T-cell (primary cell): ENCODE results near the gene LRRC61. TPM values are rescaled to one million over a fixed set of nuclear protein-coding genes. Genes with fewer than 3 reads are reported as not detected.
"Not testable (repeated sequence)": the region's sequence is repeated elsewhere in the genome, so short reads cannot be mapped to it uniquely, and the experiment has no call there.

Experiments
- ATAC-seq, 4 experiments: fragments of 200-7000 bp in 3 of 4; fragments of 150-1000 bp in 1 of 4; cut with Tn5 transposase; replicated peaks in 1 of 4; 1 replicate in 3 of 4; 2 replicates in 1 of 4; pipeline ENCODE4 v1.10.0; 2021; ENCODE audit warnings: moderate library complexity in 3 of 4, mild to moderate bottlenecking in 2 of 4, moderate number of reproducible peaks in 1 of 4
- CTCF ChIA-PET, 2 donors: fragments of 300-600 bp; sonication (Branson Sonifier 250); formaldehyde crosslinking; loops; one replicate each; lab custom pipeline; 2022; ENCODE audit warnings: antibody characterized with exemption in 2 of 2; lab: Charles Lee
- POLR2A ChIA-PET, 2 donors: fragments of 300-600 bp; sonication (Branson Sonifier 250); formaldehyde crosslinking; loops; one replicate each; lab custom pipeline; 2022; ENCODE audit warnings: antibody characterized with exemption in 2 of 2; lab: Charles Lee
- DNase-seq, 35 experiments: peaks; one replicate each; pipeline versions ENCODE4 v3.0.0 to v3.0.0-alpha.2; 2013 to 2023
- H3K27ac ChIP-seq: one replicate; pipeline ENCODE4 v1.5.1; 2013; ENCODE audit warnings: low read length
- H3K27me3 ChIP-seq, 2 experiments: replicated peaks in 1 of 2; 1 replicate in 1 of 2; 2 replicates in 1 of 2; pipeline versions ENCODE4 v1.6.1 to v1.7.0; 2013; ENCODE audit warnings: low read length in 1 of 2, mixed read lengths in 1 of 2; ENCODE audit not compliant: control insufficient read depth in 2 of 2, insufficient read depth in 2 of 2; ENCODE audit errors: extremely low read depth in 1 of 2
- H3K36me3 ChIP-seq, 2 donors: 1 replicate in 1 of 2; 2 replicates in 1 of 2; pipeline versions ENCODE4 v1.6.1 to v1.7.0; 2013; ENCODE audit warnings: low read length in 1 of 2; ENCODE audit not compliant: control insufficient read depth in 2 of 2, insufficient read depth in 1 of 2; ENCODE audit errors: extremely low read depth in 1 of 2
- H3K4me1 ChIP-seq, 2 experiments: 1 replicate in 1 of 2; 2 replicates in 1 of 2; pipeline versions ENCODE4 v1.6.1 to v1.7.0; 2013; ENCODE audit warnings: low read length in 2 of 2, mixed read lengths in 1 of 2; ENCODE audit not compliant: insufficient read depth in 2 of 2, control insufficient read depth in 1 of 2; ENCODE audit errors: extremely low read depth in 1 of 2
- H3K4me3 ChIP-seq, 2 donors: 1 replicate in 1 of 2; 2 replicates in 1 of 2; pipeline versions ENCODE4 v1.5.1 to v1.7.0; 2013; ENCODE audit warnings: mild to moderate bottlenecking in 2 of 2, low read length in 1 of 2, moderate library complexity in 1 of 2; ENCODE audit not compliant: control insufficient read depth in 1 of 2; ENCODE audit errors: extremely low read depth in 1 of 2
- H3K9me3 ChIP-seq: 2 replicates; pipeline ENCODE4 v1.7.0; 2013
- H3K27ac Mint-ChIP-seq, 2 donors: one replicate each; pipeline ENCODE4 v1.8.0; 2020 to 2021; ENCODE audit warnings: mild to moderate bottlenecking in 2 of 2, mixed read lengths in 2 of 2
- H3K27me3 Mint-ChIP-seq, 2 donors: one replicate each; pipeline ENCODE4 v1.8.0; 2021 to 2022; ENCODE audit warnings: mixed read lengths in 2 of 2
- H3K36me3 Mint-ChIP-seq: one replicate; pipeline ENCODE4 v1.8.0; 2021; ENCODE audit warnings: mixed read lengths
- H3K4me1 Mint-ChIP-seq, 3 donors: one replicate each; pipeline ENCODE4 v1.8.0; 2020 to 2022; ENCODE audit warnings: mixed read lengths in 3 of 3, mild to moderate bottlenecking in 1 of 3
- H3K4me3 Mint-ChIP-seq, 3 donors: one replicate each; pipeline ENCODE4 v1.8.0; 2020 to 2022; ENCODE audit warnings: mild to moderate bottlenecking in 3 of 3, mixed read lengths in 3 of 3, moderate library complexity in 3 of 3
- H3K9me3 Mint-ChIP-seq, 3 donors: one replicate each; pipeline ENCODE4 v1.8.0; 2020 to 2022; ENCODE audit warnings: mixed read lengths in 3 of 3
- WGBS: methylation state at CpG from one replicate; pipeline ENCODE4 v1.1.5; 2013; ENCODE audit warnings: missing lambda C conversion rate; ENCODE audit not compliant: insufficient coverage; 5-methylcytosine and 5-hydroxymethylcytosine counted together
- total RNA-seq, 35 experiments: library from RNA in 6 of 35; stranded (reverse) in 6 of 35; fragments of 120-200 nt in 1 of 35; gene quantifications; one replicate each; pipeline versions ENCODE4 v1.2.1 to v1.2.4 and lab custom pipeline; 2013 to 2026

Gene LRRC61
- total RNA-seq, 5 donors from 2014 or later (not counting 1 experiment from before 2014, with no cell fraction given) = 8.8 to 21.4 (median 16.6) TPM

- WGBS = 92% methylated on average over 2 of the region's 7 CpGs
- POLR2A ChIA-PET, H3K4me3 ChIP-seq, H3K27ac ChIP-seq, H3K27me3 ChIP-seq, H3K4me1 ChIP-seq, H3K9me3 Mint-ChIP-seq, H3K9me3 ChIP-seq, H3K4me3 Mint-ChIP-seq, DNase-seq, H3K36me3 ChIP-seq, ATAC-seq, H3K27me3 Mint-ChIP-seq, H3K27ac Mint-ChIP-seq, H3K36me3 Mint-ChIP-seq: not testable (repeated sequence)
- H3K4me1 Mint-ChIP-seq = peaks cover 0 to 18% (median 0%) of the 10 kb centered on the region in 3 donors
- CTCF ChIA-PET = interaction anchor here in 1 of 2 donors (0.6 kb wide), 1 partner anchor 318 kb away, joined by 5 read pairs; no protein-coding TSS in a partner anchor
These were observed 10.3 kb upstream of the LRRC61 start for GRCh38 chr7:150312649-150313366.

- Histone ChIP-seq H3K4me3 (no peak overlapping the region), H3K27ac (no peak overlapping the region), H3K9me3 (no peaks in the 10 kb centered on the region), H3K36me3 (no peaks in the 10 kb centered on the region), H3K4me1 (no peaks in the 10 kb centered on the region), H3K27me3 (no peaks in the 10 kb centered on the region)
- DNase-seq (no peak), ATAC-seq (no peak)
- Mint-ChIP-seq H3K27me3 (no peaks in the 10 kb centered on the region), H3K27ac (no peak overlapping the region), H3K36me3 (peaks cover 10% of the 10 kb centered on the region), H3K4me1 (peaks cover 0 to 13% (median 0%) of the 10 kb centered on the region in 3 donors), H3K9me3 (no peaks in the 10 kb centered on the region), H3K4me3 (no peak overlapping the region)
- POLR2A ChIA-PET = no interaction called here
- CTCF ChIA-PET = no interaction called here
- WGBS = 100% methylated on average over 1 of the region's 3 CpGs
These were observed 9.8 kb upstream of the LRRC61 start for GRCh38 chr7:150313367-150313809.

GRCh38 chr7:150313870-150314269, 9.3 kb upstream of the LRRC61 start:
- no peak overlapping the region for H3K27ac ChIP-seq
- no peak for ATAC-seq
- Mint-ChIP-seq H3K4me3 (no peak overlapping the region), H3K27me3 (no peaks in the 10 kb centered on the region), H3K27ac (no peak overlapping the region), H3K4me1 (peaks cover 0 to 13% (median 0%) of the 10 kb centered on the region in 3 donors), H3K9me3 (no peaks in the 10 kb centered on the region), H3K36me3 (peaks cover 10% of the 10 kb centered on the region)
- ChIA-PET POLR2A (no interaction called here), CTCF (no interaction called here)
- no peak overlapping the region for H3K4me3 ChIP-seq
- H3K36me3 ChIP-seq = no peaks in the 10 kb centered on the region
- no peaks in the 10 kb centered on the region for H3K9me3 ChIP-seq
- DNase-seq = no peak
- H3K27me3 ChIP-seq = no peaks in the 10 kb centered on the region
- H3K4me1 ChIP-seq = no peaks in the 10 kb centered on the region
- WGBS = 86% methylated on average over 5 of the region's 6 CpGs

GRCh38 chr7:150314639-150315239, 8.4 kb upstream of the LRRC61 start:
- no peaks in the 10 kb centered on the region for H3K9me3 Mint-ChIP-seq

GRCh38 chr7:150316987-150317386, 6.2 kb upstream of the LRRC61 start:
- ATAC-seq, H3K27ac Mint-ChIP-seq, H3K27me3 ChIP-seq, H3K9me3 Mint-ChIP-seq, H3K27ac ChIP-seq, DNase-seq, H3K4me3 Mint-ChIP-seq, H3K27me3 Mint-ChIP-seq, H3K4me1 ChIP-seq, H3K4me3 ChIP-seq, H3K36me3 ChIP-seq, H3K9me3 ChIP-seq: not testable (repeated sequence)
- WGBS = 100% methylated on average over 2 of the region's 6 CpGs
- H3K36me3 Mint-ChIP-seq = peaks cover 14% of the 10 kb centered on the region
- ChIA-PET CTCF (interaction anchor here in 1 of 2 donors (0.6 kb wide), 1 partner anchor 10 kb away, joined by 5 read pairs; no protein-coding TSS in a partner anchor), POLR2A (interaction anchor here in 1 of 2 donors (0.6 kb wide), 1 partner anchor 230 kb away, joined by 10 read pairs; no protein-coding TSS in a partner anchor)
- H3K4me1 Mint-ChIP-seq = peaks cover 12 to 24% (median 14%) of the 10 kb centered on the region in 3 donors

More at GRCh38 chr7:150314639-150315239, 8.4 kb upstream of the LRRC61 start:
- Histone ChIP-seq H3K4me3 (no peak overlapping the region), H3K36me3 (no peaks in the 10 kb centered on the region), H3K9me3 (no peaks in the 10 kb centered on the region), H3K27me3 (no peaks in the 10 kb centered on the region), H3K4me1 (no peaks in the 10 kb centered on the region), H3K27ac (no peak overlapping the region)
- ATAC-seq (no peak), DNase-seq (no peak)
- WGBS = no CpG with 5 or more reads among the region's 5 CpGs
- ChIA-PET CTCF (no interaction called here), POLR2A (no interaction called here)
- Mint-ChIP-seq H3K27ac (no peak overlapping the region), H3K36me3 (peaks cover 10% of the 10 kb centered on the region), H3K4me1 (peaks cover 0 to 15% (median 0%) of the 10 kb centered on the region in 3 donors), H3K27me3 (no peaks in the 10 kb centered on the region), H3K4me3 (no peak overlapping the region)

GRCh38 chr7:150317748-150318444, 5.3 kb upstream of the LRRC61 start:
- peaks cover 22 to 31% (median 23%) of the 10 kb centered on the region in 3 donors for H3K4me1 Mint-ChIP-seq
- no peaks in the 10 kb centered on the region for H3K9me3 Mint-ChIP-seq
- ATAC-seq = no peak
- ChIA-PET CTCF (interaction anchor here in 1 of 2 donors (0.6 kb wide), 1 partner anchor 9 kb away, joined by 5 read pairs; no protein-coding TSS in a partner anchor), POLR2A (interaction anchor here in 1 of 2 donors (0.6 kb wide), 1 partner anchor 230 kb away, joined by 10 read pairs; no protein-coding TSS in a partner anchor)
- H3K27ac Mint-ChIP-seq = no peak overlapping the region
- Histone ChIP-seq H3K9me3 (no peaks in the 10 kb centered on the region), H3K27me3 (no peaks in the 10 kb centered on the region), H3K36me3 (no peaks in the 10 kb centered on the region), H3K4me3 (no peak overlapping the region), H3K4me1 (peaks cover 2 to 14% of the 10 kb centered on the region in 2 experiments), H3K27ac (no peak overlapping the region)
- H3K27me3 Mint-ChIP-seq = no peaks in the 10 kb centered on the region
- H3K4me3 Mint-ChIP-seq = no peak overlapping the region
- DNase-seq = no peak
- peaks cover 14% of the 10 kb centered on the region for H3K36me3 Mint-ChIP-seq
- WGBS = 75% methylated on average over 4 of the region's 7 CpGs
